Measurements from ENCODE around the gene DLG2.

DNA sequence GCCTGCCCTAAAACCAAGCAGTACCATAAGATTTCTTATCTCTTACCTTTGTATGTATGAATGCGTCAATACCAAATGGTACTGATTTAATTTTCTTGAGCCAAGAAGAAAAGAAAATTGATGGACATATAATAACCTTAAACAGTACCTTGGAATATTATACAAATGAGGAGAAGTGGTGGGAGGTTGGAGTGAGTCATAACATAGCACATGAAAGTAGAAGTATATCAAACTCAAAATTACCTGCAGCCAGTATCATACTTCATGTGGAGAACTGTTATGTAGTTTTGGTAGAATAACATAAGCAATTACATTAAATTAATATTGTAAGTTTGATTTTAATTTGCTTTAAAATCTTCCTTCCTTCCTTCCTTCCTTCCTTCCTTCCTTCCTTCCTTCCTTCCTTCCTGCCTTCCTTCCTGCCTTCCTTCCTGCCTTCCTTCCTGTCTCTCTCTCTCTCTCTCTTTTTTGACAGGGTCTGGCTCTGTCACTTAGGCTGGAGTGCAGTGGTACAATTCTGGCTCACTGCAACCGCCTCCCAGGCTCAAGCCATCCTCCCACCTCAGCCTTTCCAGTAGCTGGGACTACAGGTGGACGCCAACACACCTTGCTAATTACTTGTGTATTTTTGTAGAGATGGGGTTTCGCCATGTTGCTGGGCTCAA, 1880.1 kb downstream of the DLG2 start:
- TF ChIP-seq POLR2A (IDR thresholded peaks at IDR 0.05) = no peak
- TF ChIP-seq, protein P1, sequence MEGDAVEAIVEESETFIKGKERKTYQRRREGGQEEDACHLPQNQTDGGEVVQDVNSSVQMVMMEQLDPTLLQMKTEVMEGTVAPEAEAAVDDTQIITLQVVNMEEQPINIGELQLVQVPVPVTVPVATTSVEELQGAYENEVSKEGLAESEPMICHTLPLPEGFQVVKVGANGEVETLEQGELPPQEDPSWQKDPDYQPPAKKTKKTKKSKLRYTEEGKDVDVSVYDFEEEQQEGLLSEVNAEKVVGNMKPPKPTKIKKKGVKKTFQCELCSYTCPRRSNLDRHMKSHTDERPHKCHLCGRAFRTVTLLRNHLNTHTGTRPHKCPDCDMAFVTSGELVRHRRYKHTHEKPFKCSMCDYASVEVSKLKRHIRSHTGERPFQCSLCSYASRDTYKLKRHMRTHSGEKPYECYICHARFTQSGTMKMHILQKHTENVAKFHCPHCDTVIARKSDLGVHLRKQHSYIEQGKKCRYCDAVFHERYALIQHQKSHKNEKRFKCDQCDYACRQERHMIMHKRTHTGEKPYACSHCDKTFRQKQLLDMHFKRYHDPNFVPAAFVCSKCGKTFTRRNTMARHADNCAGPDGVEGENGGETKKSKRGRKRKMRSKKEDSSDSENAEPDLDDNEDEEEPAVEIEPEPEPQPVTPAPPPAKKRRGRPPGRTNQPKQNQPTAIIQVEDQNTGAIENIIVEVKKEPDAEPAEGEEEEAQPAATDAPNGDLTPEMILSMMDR (IDR thresholded peaks at IDR 0.05) = no peak

Data from uterus (tissue), 2 donors.